Endothelial cell (in vitro differentiated cells): Measurements from ENCODE around the gene TMEM52. TPM values are rescaled to one million over a fixed set of nuclear protein-coding genes. Genes with fewer than 3 reads are reported as not detected.

Experiments
- DNase-seq: peaks from one replicate; pipeline ENCODE4 v3.0.0; 2021; ENCODE audit warnings: low spot score
- H3K27ac Mint-ChIP-seq: one replicate; pipeline ENCODE4 v1.8.0; 2021; ENCODE audit warnings: mixed read lengths, inconsistent platforms; ENCODE audit not compliant: unreplicated experiment
- H3K27me3 Mint-ChIP-seq: one replicate; pipeline ENCODE4 v1.8.0; 2021; ENCODE audit warnings: mild to moderate bottlenecking, moderate library complexity, mixed read lengths, inconsistent platforms; ENCODE audit not compliant: unreplicated experiment
- H3K36me3 Mint-ChIP-seq: one replicate; pipeline ENCODE4 v1.8.0; 2021; ENCODE audit warnings: mild to moderate bottlenecking, low read depth, mixed read lengths, inconsistent platforms; ENCODE audit not compliant: unreplicated experiment
- H3K4me1 Mint-ChIP-seq: one replicate; pipeline ENCODE4 v1.8.0; 2021; ENCODE audit warnings: mild to moderate bottlenecking, mixed read lengths, inconsistent platforms; ENCODE audit not compliant: unreplicated experiment
- H3K4me3 Mint-ChIP-seq: one replicate; pipeline ENCODE4 v1.8.0; 2021; ENCODE audit warnings: mild to moderate bottlenecking, mixed read lengths, inconsistent platforms; ENCODE audit not compliant: unreplicated experiment
- H3K9me3 Mint-ChIP-seq: one replicate; pipeline ENCODE4 v1.8.0; 2021; ENCODE audit warnings: mixed read lengths, inconsistent platforms; ENCODE audit not compliant: unreplicated experiment
- CTCF ChIP-seq: fragments of 200-600 bp; sonication (generic); IDR thresholded peaks from one replicate; pipeline ENCODE4 v1.5.0; 2021; ENCODE audit warnings: antibody characterized with exemption; ENCODE audit not compliant: unreplicated experiment
- total RNA-seq: library from RNA; stranded (reverse); fragmentation: NEBNext Ultra II Directional; extraction: Animal tissue kit (Norgen Biotek cat#: 25700); gene quantifications from one replicate; pipeline ENCODE4 v1.2.1, GENCODE V29; 2021; ENCODE audit not compliant: unreplicated experiment

The TMEM52 gene
- total RNA-seq, 1 donor from 2014 or later = 0.92 TPM

GRCh38 chr1:1917995-1918900, 831 bp downstream of the TMEM52 start:
- TF ChIP-seq CTCF = no peak
- Mint-ChIP-seq H3K4me3 (no peak overlapping the region), H3K4me1 (no peaks in the 10 kb centered on the region), H3K27me3 (peaks cover 2% of the 10 kb centered on the region), H3K27ac (no peak overlapping the region), H3K9me3 (no peaks in the 10 kb centered on the region), H3K36me3 (no peaks in the 10 kb centered on the region)
- peak; percentile 13 for DNase-seq

GRCh38 chr1:1917304-1917976, 1.6 kb downstream of the TMEM52 start:
- Mint-ChIP-seq H3K4me1 (no peaks in the 10 kb centered on the region), H3K27ac (no peak overlapping the region), H3K9me3 (no peaks in the 10 kb centered on the region), H3K27me3 (peaks cover 2% of the 10 kb centered on the region), H3K4me3 (no peak overlapping the region), H3K36me3 (no peaks in the 10 kb centered on the region)
- no peak for TF ChIP-seq CTCF
- DNase-seq = no peak

GRCh38 chr1:1916851-1917251, 2.2 kb downstream of the TMEM52 start:
- H3K4me3 Mint-ChIP-seq = no peak overlapping the region
- H3K4me1 Mint-ChIP-seq = no peaks in the 10 kb centered on the region
- no peak for DNase-seq
- H3K27ac Mint-ChIP-seq = no peak overlapping the region
- TF ChIP-seq CTCF = no peak
- peaks cover 2% of the 10 kb centered on the region for H3K27me3 Mint-ChIP-seq
- H3K9me3 Mint-ChIP-seq = no peaks in the 10 kb centered on the region
- H3K36me3 Mint-ChIP-seq = no peaks in the 10 kb centered on the region

GRCh38 chr1:1915911-1916840, 2.9 kb downstream of the TMEM52 start:
- no peaks in the 10 kb centered on the region for H3K9me3 Mint-ChIP-seq
- no peak overlapping the region for H3K4me3 Mint-ChIP-seq
- H3K27ac Mint-ChIP-seq = no peak overlapping the region
- no peak for TF ChIP-seq CTCF
- no peaks in the 10 kb centered on the region for H3K36me3 Mint-ChIP-seq
- H3K4me1 Mint-ChIP-seq = no peaks in the 10 kb centered on the region
- DNase-seq = no peak
- peaks cover 4% of the 10 kb centered on the region for H3K27me3 Mint-ChIP-seq
